MM.1S (cell line): ENCODE data around the gene ANKRD44.

Experiments used
- DNase-seq: peaks from one replicate; pipeline ENCODE4 v3.0.0-alpha.2; 2015
- H2AFZ ChIP-seq: fragments of 300-600 bp; sonication (generic); 2 replicates; pipeline ENCODE4 v1.6.0; 2016; ENCODE audit warnings: antibody characterized with exemption, low read length
- H3F3A ChIP-seq: fragments of 300-600 bp; sonication (generic); 2 replicates; pipeline ENCODE4 v1.6.1; 2016; ENCODE audit warnings: mild to moderate bottlenecking, antibody characterized with exemption, low read length, moderate library complexity, mixed read lengths; ENCODE audit not compliant: insufficient read depth
- H3K27ac ChIP-seq: fragments of 300-600 bp; sonication (generic); 2 replicates; pipeline ENCODE4 v1.5.1; 2016; ENCODE audit warnings: mild to moderate bottlenecking, low read length
- H3K27me3 ChIP-seq: fragments of 300-600 bp; sonication (generic); replicated peaks from 2 replicates; pipeline ENCODE4 v1.6.0; 2016; ENCODE audit warnings: low read length; ENCODE audit not compliant: insufficient read depth
- H3K36me3 ChIP-seq: fragments of 300-600 bp; sonication (generic); replicated peaks from 2 replicates; pipeline ENCODE4 v1.6.1; 2016; ENCODE audit warnings: mild to moderate bottlenecking, low read length, mixed read lengths; ENCODE audit not compliant: insufficient read depth
- H3K4me1 ChIP-seq: fragments of 300-600 bp; sonication (generic); 2 replicates; pipeline ENCODE4 v1.6.1; 2016; ENCODE audit warnings: low read length, mixed read lengths
- H3K4me2 ChIP-seq: fragments of 300-600 bp; sonication (generic); 2 replicates; pipeline ENCODE4 v1.6.0; 2016; ENCODE audit warnings: low read depth, low read length
- H3K4me3 ChIP-seq: fragments of 300-600 bp; sonication (generic); 2 replicates; pipeline ENCODE4 v1.5.1; 2016; ENCODE audit warnings: low read length, mixed read lengths
- H3K79me2 ChIP-seq: fragments of 300-600 bp; sonication (generic); 2 replicates; pipeline ENCODE4 v1.6.1; 2016; ENCODE audit warnings: mixed run types, low read length, mixed read lengths
- H3K9ac ChIP-seq: fragments of 300-600 bp; sonication (generic); 2 replicates; pipeline ENCODE4 v1.6.1; 2016; ENCODE audit warnings: low read length, mixed read lengths
- H3K9me2 ChIP-seq: fragments of 300-600 bp; sonication (generic); replicated peaks from 2 replicates; pipeline ENCODE4 v1.6.1; 2016; ENCODE audit warnings: mild to moderate bottlenecking, low read length, mixed read lengths; ENCODE audit not compliant: insufficient read depth
- H3K9me3 ChIP-seq: fragments of 300-600 bp; sonication (generic); replicated peaks from 2 replicates; pipeline ENCODE4 v1.6.1; 2016; ENCODE audit warnings: mild to moderate bottlenecking, low read length, mixed read lengths; ENCODE audit not compliant: insufficient read depth
- H4K20me1 ChIP-seq: fragments of 300-600 bp; sonication (generic); 2 replicates; pipeline ENCODE4 v1.6.1; 2016; ENCODE audit warnings: mild to moderate bottlenecking, low read length, moderate library complexity, mixed read lengths; ENCODE audit not compliant: insufficient read depth
- CTCF ChIP-seq: fragments of 300-600 bp; sonication (generic); IDR thresholded peaks from 2 replicates; pipeline ENCODE4 v1.5.1; 2016; ENCODE audit warnings: antibody characterized with exemption, low read length, mixed read lengths
- EZH2 ChIP-seq: fragments of 300-600 bp; sonication (generic); optimal IDR thresholded peaks from 2 replicates; pipeline ENCODE3; 2017; ENCODE audit warnings: low read depth, mild to moderate bottlenecking, antibody characterized with exemption, low read length, mixed read lengths
- EZH2phosphoT487 ChIP-seq: fragments of 300-600 bp; sonication (generic); IDR thresholded peaks from 2 replicates; pipeline ENCODE4 v1.6.1; 2018; ENCODE audit warnings: antibody characterized with exemption, low read length

Gene ANKRD44

GRCh38 chr2:197357986-197358385 lies 47.4 kb upstream of the ANKRD44 start:
- TF ChIP-seq CTCF (no peak), EZH2 (no peak), EZH2phosphoT487 (no peak)
- H3F3A ChIP-seq, result 0 out of 2 replicates have a peak, but pooled peaks cover 5% of the 10 kb centered on the region

GRCh38 chr2:197356136-197356535 lies 45.6 kb upstream of the ANKRD44 start:
- Histone ChIP-seq H3K4me1 (no peaks in the 10 kb centered on the region), H3K27me3 (no peaks in the 10 kb centered on the region), H3K9me3 (no peaks in the 10 kb centered on the region), H3K27ac (no peak overlapping the region), H3K4me2 (peak overlapping the region; percentile 66), H3K4me3 (peak overlapping the region; percentile 35; the same call in 1 of the 2 replicates), H3K36me3 (no peaks in the 10 kb centered on the region), H2AFZ (peak overlapping the region; percentile 76), H3F3A (0 out of 2 replicates have a peak, but pooled peaks cover 5% of the 10 kb centered on the region), H3K79me2 (no peaks in the 10 kb centered on the region), H3K9me2 (no peaks in the 10 kb centered on the region), H3K9ac (peak overlapping the region; percentile 42; the same call in 1 of the 2 replicates), H4K20me1 (no peaks in the 10 kb centered on the region)
- peak; percentile 48 for DNase-seq
- TF ChIP-seq CTCF, result peak; percentile 51
- no peak for TF ChIP-seq EZH2

More at GRCh38 chr2:197357986-197358385, 47.4 kb upstream of the ANKRD44 start:
- no peaks in the 10 kb centered on the region for H4K20me1 ChIP-seq
- H3K27me3 ChIP-seq, result no peaks in the 10 kb centered on the region
- no peaks in the 10 kb centered on the region for H3K4me1 ChIP-seq
- no peak overlapping the region for H3K4me2 ChIP-seq
- no peak overlapping the region for H2AFZ ChIP-seq
- no peak overlapping the region for H3K9ac ChIP-seq
- no peaks in the 10 kb centered on the region for H3K9me3 ChIP-seq
- H3K9me2 ChIP-seq, result no peaks in the 10 kb centered on the region
- H3K27ac ChIP-seq, result no peak overlapping the region
- no peaks in the 10 kb centered on the region for H3K79me2 ChIP-seq
- H3K36me3 ChIP-seq, result no peaks in the 10 kb centered on the region
- H3K4me3 ChIP-seq, result no peak overlapping the region
- DNase-seq, result no peak

- no peak overlapping the region for H3K4me2 ChIP-seq
- no peaks in the 10 kb centered on the region for H3K79me2 ChIP-seq
- H3K9me2 ChIP-seq, result no peaks in the 10 kb centered on the region
- no peak overlapping the region for H2AFZ ChIP-seq
- H3K9ac ChIP-seq, result no peak overlapping the region
- H3K27ac ChIP-seq, result no peak overlapping the region
- H3K36me3 ChIP-seq, result no peaks in the 10 kb centered on the region
- H3K27me3 ChIP-seq, result no peaks in the 10 kb centered on the region
- no peaks in the 10 kb centered on the region for H3K4me1 ChIP-seq
- H3F3A ChIP-seq, result 0 out of 2 replicates have a peak, but pooled peaks cover 5% of the 10 kb centered on the region
- DNase-seq, result no peak
- no peak for TF ChIP-seq EZH2phosphoT487
- no peak for TF ChIP-seq CTCF
- no peak for TF ChIP-seq EZH2
- H3K4me3 ChIP-seq, result no peak overlapping the region
- H3K9me3 ChIP-seq, result no peaks in the 10 kb centered on the region
- H4K20me1 ChIP-seq, result no peaks in the 10 kb centered on the region
These were observed 43.6 kb upstream of the ANKRD44 start for GRCh38 chr2:197354169-197354558.
